ENCODE results near the gene SH3GL2. TPM values are rescaled to one million over a fixed set of nuclear protein-coding genes. Genes with fewer than 3 reads are reported as not detected.

Gene SH3GL2
- not detected in 2 replicates for total RNA-seq

GRCh38 chr9:17578911-17579793 is at the start of gene SH3GL2:
Gene SH3GL2 (plus strand): TSS chr9:17579066.

